K562 (cell line): ENCODE measurements around the gene MICAL2. TPM values are rescaled to one million over a fixed set of nuclear protein-coding genes. Genes with fewer than 3 reads are reported as not detected.
A peak's percentile ranks its signal among the peaks of the same experiment; 100 is the strongest.

Experiments used
- ARNT ChIP-seq, 2 experiments: fragments of 450-650 bp; IDR thresholded peaks; 2 replicates each; pipeline ENCODE4 v1.6.1; 2016; ENCODE audit warnings: mild to moderate bottlenecking in 1 of 2
- DEAF1 ChIP-seq: fragments of 450-650 bp; formaldehyde crosslinking; IDR thresholded peaks from 2 replicates; pipeline ENCODE4 v1.4.0; 2020; ENCODE audit warnings: mild to moderate bottlenecking, moderate library complexity
- ETV1 ChIP-seq: fragments of 450-650 bp; conservative IDR thresholded peaks from 2 replicates; pipeline ENCODE4 v1.6.1; 2016; ENCODE audit warnings: missing genetic modification characterization, control low read depth, low read depth, missing compliant biosample characterization
- HIVEP1 ChIP-seq: fragments of 250-450 bp; sonication (Bioruptor Pico); IDR thresholded peaks from 2 replicates; pipeline ENCODE4 v1.4.0; 2020; ENCODE audit warnings: mild to moderate bottlenecking
- IFI16 ChIP-seq: fragments of 250-450 bp; sonication (Bioruptor Pico); IDR thresholded peaks from 2 replicates; pipeline ENCODE4 v2.1.2; 2022; ENCODE audit warnings: mild to moderate bottlenecking, inconsistent platforms
- L3MBTL2 ChIP-seq: fragments of 450-650 bp; IDR thresholded peaks from 2 replicates; pipeline ENCODE4 v1.6.1; 2016; ENCODE audit warnings: mild to moderate bottlenecking, moderate library complexity
- MTA2 ChIP-seq: fragments of 450-650 bp; IDR thresholded peaks from 2 replicates; pipeline ENCODE4 v1.6.1; 2016; ENCODE audit warnings: low read depth
- MTA3 ChIP-seq: fragments of 450-650 bp; formaldehyde crosslinking; IDR thresholded peaks from 2 replicates; pipeline ENCODE4 v1.6.1; 2017; ENCODE audit warnings: mild to moderate bottlenecking, borderline replicate concordance
- MYBL2 ChIP-seq, 2 experiments: fragments of 450-650 bp in 1 of 2; sonication (generic) in 1 of 2; formaldehyde crosslinking in 1 of 2; IDR thresholded peaks; 2 replicates each; pipeline versions ENCODE4 v1.6.1 to v1.8.1; 2017 to 2022; ENCODE audit warnings: borderline replicate concordance in 1 of 2, inconsistent platforms in 1 of 2, low read depth in 1 of 2, mild to moderate bottlenecking in 1 of 2, missing genetic modification reagents in 1 of 2, moderate library complexity in 1 of 2
- NR2F6 ChIP-seq: fragments of 450-650 bp; formaldehyde crosslinking; IDR thresholded peaks from 2 replicates; pipeline ENCODE4 v1.4.0; 2020; ENCODE audit warnings: mild to moderate bottlenecking
- PPARD ChIP-seq: fragments of 250-450 bp; sonication (Bioruptor Pico); IDR thresholded peaks from 2 replicates; pipeline ENCODE4 v1.8.0; 2022; ENCODE audit warnings: inconsistent platforms, mild to moderate bottlenecking, moderate library complexity
- PRMT5 ChIP-seq: sonication (generic); formaldehyde crosslinking; IDR thresholded peaks from 2 replicates; pipeline ENCODE4 v1.5.0; 2020; ENCODE audit warnings: missing genetic modification reagents
- RAD51 ChIP-seq: fragments of 450-650 bp; IDR thresholded peaks from 2 replicates; pipeline ENCODE4 v1.7.1; 2016; ENCODE audit warnings: low read depth, mild to moderate bottlenecking, borderline replicate concordance
- RBBP5 ChIP-seq: fragments of 200-600 bp; sonication (generic); IDR thresholded peaks from 2 replicates; pipeline ENCODE4 v1.6.1; 2012; ENCODE audit warnings: borderline replicate concordance, mild to moderate bottlenecking, low read length, control low read depth, inconsistent platforms; ENCODE audit not compliant: insufficient read depth, poor library complexity, severe bottlenecking
- STAT5B ChIP-seq: fragments of 250-450 bp; sonication (Bioruptor Pico); IDR thresholded peaks from 2 replicates; pipeline ENCODE4 v1.8.0; 2021; ENCODE audit warnings: mild to moderate bottlenecking, inconsistent platforms
- TAL1 ChIP-seq: fragments of 450-650 bp; IDR thresholded peaks from 2 replicates; pipeline ENCODE4 v1.6.1; 2016; ENCODE audit warnings: mild to moderate bottlenecking
- TEAD2 ChIP-seq: fragments of 450-650 bp; IDR thresholded peaks from 2 replicates; pipeline ENCODE4 v1.6.1; 2016; ENCODE audit warnings: missing genetic modification characterization, control low read depth, missing compliant biosample characterization
- UBTF ChIP-seq, 2 experiments: IDR thresholded peaks; 2 replicates each; pipeline ENCODE4 v1.6.1; 2012; ENCODE audit warnings: improper control_type of control experiment in 2 of 2, low read depth in 2 of 2, low read length in 2 of 2, borderline replicate concordance in 1 of 2
- ZBTB33 ChIP-seq: sonication (generic); formaldehyde crosslinking; IDR thresholded peaks from 2 replicates; pipeline ENCODE4 v1.8.1; 2023; ENCODE audit warnings: mild to moderate bottlenecking, missing genetic modification reagents
- ZBTB34 ChIP-seq: fragments of 250-450 bp; sonication (Bioruptor Pico); IDR thresholded peaks from 2 replicates; pipeline ENCODE4 v1.8.0; 2021; ENCODE audit warnings: mild to moderate bottlenecking, moderate library complexity
- ZNF12 ChIP-seq: sonication (generic); formaldehyde crosslinking; IDR thresholded peaks from 2 replicates; pipeline ENCODE4 v1.4.0; 2020; ENCODE audit warnings: mild to moderate bottlenecking, missing genetic modification reagents
- ZNF699 ChIP-seq: fragments of 250-450 bp; sonication (Bioruptor Pico); IDR thresholded peaks from 2 replicates; pipeline ENCODE4 v1.8.0; 2021; ENCODE audit warnings: mild to moderate bottlenecking, moderate library complexity; ENCODE audit not compliant: insufficient replicate concordance
- polyA plus RNA-seq, 8 experiments: library from polyadenylated mRNA; depleted of rRNA in 4 of 8; stranded (reverse) in 5 of 8; unstranded in 3 of 8; fragments of >200 nt; fragmentation: Nextera tagmentation in 2 of 8; fragmentation: Illumina TruSeq in 1 of 8; extraction: Ambion mirVana in 2 of 8; extraction: Trizol in 1 of 8; gene quantifications; 2 replicates each; pipeline versions ENCODE4 v1.2.1 to v1.2.3, GENCODE V29; 2011 to 2014; ENCODE audit warnings: inconsistent platforms in 1 of 8, missing spikeins in 1 of 8
- total RNA-seq, 7 experiments: library from RNA; depleted of rRNA in 6 of 7; stranded (reverse); fragments of >200 nt in 6 of 7; fragmentation: Illumina TruSeq in 2 of 7; extraction: Trizol in 2 of 7; gene quantifications; 2 replicates each; pipeline versions ENCODE4 v1.2.1 to v1.2.3, GENCODE V29; 2011 to 2021; ENCODE audit warnings: low replicate concordance in 1 of 7

The MICAL2 gene
- total and polyA plus RNA-seq, 9 of the 15 experiments (the other 6 are each of a cell fraction or from before 2014, with no cell fraction given): 4.7 to 64.2 (median 33.6) TPM

- TF ChIP-seq UBTF (IDR thresholded peaks at IDR 0.05; ENCODE audit: borderline replicate concordance in 1 of 2, low read depth in 2 of 2, low read length in 2 of 2) (no peak), ZNF12 (CRISPR knock-in tag) (no peak), MTA3 (peak; percentile 78), DEAF1 (CRISPR knock-in tag) (no peak), NR2F6 (no peak), L3MBTL2 (no peak), ZBTB34 (CRISPR knock-in tag) (no peak), ETV1 (tag) (no peak), PRMT5 (CRISPR knock-in tag) (no peak), RAD51 (peak; percentile 37; the same call in 1 of the 2 replicates), PPARD (no peak), TEAD2 (tag) (no peak), IFI16 (no peak), ZNF699 (CRISPR knock-in tag) (no peak), RBBP5 (peak; percentile 15), MTA2 (peak; percentile 66), ARNT (IDR thresholded peaks at IDR 0.05) (no peak; a peak in 1 of 4 replicates), MYBL2 (IDR thresholded peaks at IDR 0.05; ENCODE audit: low read depth) (no peak), MYBL2 (CRISPR knock-in tag; IDR thresholded peaks at IDR 0.05; ENCODE audit: borderline replicate concordance) (no peak), ZBTB33 (no peak), HIVEP1 (CRISPR knock-in tag) (no peak), TAL1 (peak; percentile 73), STAT5B (CRISPR knock-in tag) (no peak)
Observed at GRCh38 chr11:12274558-12275197, 164.3 kb downstream of the MICAL2 start (continued).
